Astrocyte of the spinal cord (primary cell): ENCODE data around the gene ABCA13.

Experiments used
- DNase-seq: peaks from one replicate; pipeline ENCODE4 v3.0.0; 2011; ENCODE audit warnings: low read depth, low spot score
- H3K4me3 ChIP-seq: 2 replicates; pipeline ENCODE4 v1.5.1; 2011; ENCODE audit warnings: low read depth, mild to moderate bottlenecking, low read length, moderate library complexity
- CTCF ChIP-seq: IDR thresholded peaks from 2 replicates; pipeline ENCODE4 v1.5.1; 2012; ENCODE audit warnings: low read depth, mild to moderate bottlenecking, low read length, inconsistent platforms
- in situ Hi-C: cut with HindIII; loops from 2 replicates; pipeline ENCODE4 v1.10.0; 2017; ENCODE audit warnings: low sequenced_read_pairs

Gene ABCA13

DNA sequence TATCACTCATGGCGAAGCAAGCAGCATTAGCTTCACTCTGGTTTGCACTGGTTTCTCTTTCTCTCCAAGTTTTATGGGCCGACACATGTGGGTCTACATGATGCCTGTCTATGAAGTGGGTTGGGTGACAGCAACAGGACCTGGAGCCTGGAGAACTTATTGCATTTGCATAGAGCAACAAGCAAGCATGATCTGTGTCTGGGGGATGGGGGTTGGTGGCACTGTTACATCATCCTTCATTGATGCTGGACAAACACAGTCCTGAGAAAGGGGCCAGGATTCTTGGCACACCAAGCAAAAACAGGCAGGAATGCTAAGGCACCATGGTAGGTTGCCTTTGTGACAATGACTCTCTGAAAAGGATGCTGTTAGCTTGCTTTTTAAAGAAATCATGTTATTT, 486.9 kb downstream of the ABCA13 start:
- no peak for DNase-seq
- H3K4me3 ChIP-seq = no peak overlapping the region
- in situ Hi-C loops = no loop called here
- no peak for TF ChIP-seq CTCF

- in situ Hi-C loops = no loop called here
- TF ChIP-seq CTCF = no peak
- DNase-seq = no peak
- no peak overlapping the region for H3K4me3 ChIP-seq
Observed at GRCh38 chr7:48660306-48660870, 489.1 kb downstream of the ABCA13 start.

DNA sequence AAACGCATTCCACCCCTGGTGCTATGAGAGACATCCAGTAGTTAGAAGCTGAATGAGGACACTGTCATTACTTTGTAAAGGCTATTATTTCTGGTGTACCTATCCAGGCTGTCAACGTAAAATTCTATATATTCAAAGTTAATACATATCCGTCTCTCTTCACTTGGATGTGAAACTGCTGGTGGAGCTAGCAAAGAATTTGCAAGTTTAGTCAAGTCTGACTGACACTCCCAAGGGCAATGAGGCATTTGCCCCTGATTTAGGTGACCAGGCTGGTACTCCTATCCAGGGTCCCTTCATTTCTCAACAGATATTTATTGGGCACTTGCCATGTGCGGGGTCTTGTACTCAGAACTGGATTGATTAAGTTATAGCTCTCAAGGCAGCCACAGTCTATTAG, 493.0 kb downstream of the ABCA13 start:
- no peak overlapping the region for H3K4me3 ChIP-seq
- no peak for TF ChIP-seq CTCF
- in situ Hi-C loops = no loop called here
- DNase-seq = no peak

- H3K4me3 ChIP-seq = no peak overlapping the region
- TF ChIP-seq CTCF = no peak
- in situ Hi-C loops = no loop called here
- no peak for DNase-seq
Observed at GRCh38 chr7:48665353-48666135, 494.3 kb downstream of the ABCA13 start.

- TF ChIP-seq CTCF = no peak
- no peak overlapping the region for H3K4me3 ChIP-seq
- no peak for DNase-seq
- in situ Hi-C loops = no loop called here
Observed at GRCh38 chr7:48667407-48667806, 496.1 kb downstream of the ABCA13 start.

DNA sequence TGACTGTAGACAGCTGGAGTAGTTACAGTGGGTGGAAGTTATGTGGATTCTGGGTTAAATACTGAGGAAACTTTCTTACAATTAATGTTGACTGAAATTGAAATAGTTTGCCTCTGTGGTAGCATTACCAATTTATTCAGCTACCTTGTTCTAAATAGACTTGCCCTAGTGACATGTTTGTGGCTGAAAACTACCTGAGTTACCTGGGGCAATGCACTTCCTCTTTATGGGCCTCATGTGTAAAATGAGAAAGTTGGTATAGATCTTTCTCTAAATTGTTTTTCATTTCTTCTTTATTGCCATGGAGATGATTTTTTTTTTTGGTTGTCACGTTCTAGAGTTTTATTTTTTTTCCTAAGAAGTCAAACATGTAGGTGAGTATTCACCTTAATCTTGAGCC, 500.4 kb downstream of the ABCA13 start:
- in situ Hi-C loops = no loop called here
- TF ChIP-seq CTCF = no peak

More for the DNA sequence above, 500.4 kb downstream of the ABCA13 start:
- DNase-seq = no peak
- H3K4me3 ChIP-seq = no peak overlapping the region
